A673 (cell line): ENCODE results near the gene MYPN.

Experiments
- CTCF ChIP-seq: fragments of 300-800, 200-600 bp; sonication (generic); conservative IDR thresholded peaks from 2 replicates; pipeline ENCODE4 v1.5.1; 2017; ENCODE audit warnings: low read depth, mild to moderate bottlenecking, antibody characterized with exemption, low read length, moderate library complexity, mixed read lengths
- EZH2 ChIP-seq: fragments of 200-600 bp; sonication (generic); IDR thresholded peaks from 2 replicates; pipeline ENCODE4 v1.6.1; 2017; ENCODE audit warnings: borderline replicate concordance, low read depth, mild to moderate bottlenecking, mixed read lengths, antibody characterized with exemption, low read length; ENCODE audit not compliant: poor library complexity, severe bottlenecking

- no peak for TF ChIP-seq CTCF
- TF ChIP-seq EZH2: no peak
Measured at GRCh38 chr10:68146133-68146532, 36.8 kb downstream of the MYPN start.
